ENCODE results near the gene CTPS1.

DNA sequence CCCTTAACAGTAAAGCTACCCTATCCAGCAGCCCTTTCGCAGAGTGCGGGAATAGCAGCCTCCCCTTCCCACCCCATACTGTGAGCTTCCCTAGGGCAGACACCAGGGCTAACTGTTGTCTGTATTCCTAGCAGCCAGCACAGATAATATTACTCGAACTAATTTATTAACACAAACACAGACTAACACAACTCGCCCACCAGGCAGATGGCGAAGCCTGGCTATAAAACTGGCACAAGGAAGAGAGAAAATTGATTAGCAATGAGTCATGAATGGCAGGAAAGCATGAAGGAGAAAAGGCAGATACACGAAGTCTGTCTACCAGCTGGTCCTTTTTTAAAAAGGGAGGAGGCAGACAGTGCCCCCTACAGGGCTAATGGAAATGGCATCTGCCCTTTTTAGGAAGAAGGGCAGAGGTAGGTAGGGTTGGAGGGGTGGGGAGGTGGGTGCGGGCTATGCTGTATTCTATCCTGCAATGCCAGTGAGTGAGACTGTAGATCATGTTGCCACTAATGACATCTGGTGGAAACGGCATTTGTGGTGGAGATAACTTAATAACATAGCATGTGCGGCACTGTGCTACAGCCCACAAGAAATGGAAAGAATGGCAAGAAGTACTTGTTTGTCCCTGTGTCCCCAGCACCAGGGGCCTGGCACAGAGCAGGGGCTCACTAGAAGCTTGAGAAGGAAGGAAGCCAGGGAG is 30.6 kb upstream of the CTPS1 start:
- TF ChIP-seq, protein P1, sequence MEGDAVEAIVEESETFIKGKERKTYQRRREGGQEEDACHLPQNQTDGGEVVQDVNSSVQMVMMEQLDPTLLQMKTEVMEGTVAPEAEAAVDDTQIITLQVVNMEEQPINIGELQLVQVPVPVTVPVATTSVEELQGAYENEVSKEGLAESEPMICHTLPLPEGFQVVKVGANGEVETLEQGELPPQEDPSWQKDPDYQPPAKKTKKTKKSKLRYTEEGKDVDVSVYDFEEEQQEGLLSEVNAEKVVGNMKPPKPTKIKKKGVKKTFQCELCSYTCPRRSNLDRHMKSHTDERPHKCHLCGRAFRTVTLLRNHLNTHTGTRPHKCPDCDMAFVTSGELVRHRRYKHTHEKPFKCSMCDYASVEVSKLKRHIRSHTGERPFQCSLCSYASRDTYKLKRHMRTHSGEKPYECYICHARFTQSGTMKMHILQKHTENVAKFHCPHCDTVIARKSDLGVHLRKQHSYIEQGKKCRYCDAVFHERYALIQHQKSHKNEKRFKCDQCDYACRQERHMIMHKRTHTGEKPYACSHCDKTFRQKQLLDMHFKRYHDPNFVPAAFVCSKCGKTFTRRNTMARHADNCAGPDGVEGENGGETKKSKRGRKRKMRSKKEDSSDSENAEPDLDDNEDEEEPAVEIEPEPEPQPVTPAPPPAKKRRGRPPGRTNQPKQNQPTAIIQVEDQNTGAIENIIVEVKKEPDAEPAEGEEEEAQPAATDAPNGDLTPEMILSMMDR (IDR thresholded peaks at IDR 0.05): peak; percentile 24 to 45 (median 36)
- TF ChIP-seq POLR2A (IDR thresholded peaks at IDR 0.05): no peak

All from uterus (tissue), 2 donors.